ENCODE data around the gene PIP5K1C. TPM values are rescaled to one million over a fixed set of nuclear protein-coding genes. Genes with fewer than 3 reads are reported as not detected.

Gene PIP5K1C
- total RNA-seq, 1 donor from 2014 or later, result 6.3 TPM

- H3K27me3 ChIP-seq (ENCODE audit: control insufficient read depth in 3 of 3, insufficient read depth in 3 of 3, low read length in 3 of 3), result no peaks in the 10 kb centered on the region
- H3K9me3 ChIP-seq (ENCODE audit: control insufficient read depth in 3 of 3, low read length in 3 of 3), result no peaks in the 10 kb centered on the region
- no peak overlapping the region for H3K4me3 ChIP-seq (ENCODE audit: low read length in 3 of 3)
- no peak overlapping the region for H3K27ac ChIP-seq (ENCODE audit: low read depth, low read length)
- peaks cover 0 to 11% (median under 1%) of the 10 kb centered on the region in 3 donors for H3K36me3 ChIP-seq (ENCODE audit: control insufficient read depth in 3 of 3, insufficient read depth in 3 of 3, low read length in 3 of 3)
- H3K9ac ChIP-seq (ENCODE audit: low read depth in 1 of 3, low read length in 3 of 3), result no peak overlapping the region
- peaks cover 0 to 7% (median 5%) of the 10 kb centered on the region in 3 donors for H3K4me1 ChIP-seq (ENCODE audit: control insufficient read depth in 3 of 3, insufficient read depth in 3 of 3, low read length in 3 of 3)
These were observed 21.1 kb downstream of the PIP5K1C start for GRCh38 chr19:3679138-3679537.

GRCh38 chr19:3678188-3678587 lies 22.1 kb downstream of the PIP5K1C start:
- Histone ChIP-seq H3K27ac (ENCODE audit: low read depth, low read length) (no peak overlapping the region), H3K9me3 (ENCODE audit: control insufficient read depth in 3 of 3, low read length in 3 of 3) (no peaks in the 10 kb centered on the region), H3K9ac (ENCODE audit: low read depth in 1 of 3, low read length in 3 of 3) (no peak overlapping the region), H3K4me3 (ENCODE audit: low read length in 3 of 3) (no peak overlapping the region), H3K27me3 (ENCODE audit: control insufficient read depth in 3 of 3, insufficient read depth in 3 of 3, low read length in 3 of 3) (no peaks in the 10 kb centered on the region), H3K4me1 (ENCODE audit: control insufficient read depth in 3 of 3, insufficient read depth in 3 of 3, low read length in 3 of 3) (peaks cover 0 to 3% (median 3%) of the 10 kb centered on the region in 3 donors), H3K36me3 (ENCODE audit: control insufficient read depth in 3 of 3, insufficient read depth in 3 of 3, low read length in 3 of 3) (peaks cover 0 to 8% (median 0%) of the 10 kb centered on the region in 3 donors)

GRCh38 chr19:3674784-3675543 lies 25.3 kb downstream of the PIP5K1C start:
- Histone ChIP-seq H3K36me3 (ENCODE audit: control insufficient read depth in 3 of 3, insufficient read depth in 3 of 3, low read length in 3 of 3) (peaks cover 0 to 8% (median 0%) of the 10 kb centered on the region in 3 donors), H3K27ac (ENCODE audit: low read depth, low read length) (no peak overlapping the region), H3K9ac (ENCODE audit: low read depth in 1 of 3, low read length in 3 of 3) (no peak overlapping the region), H3K9me3 (ENCODE audit: control insufficient read depth in 3 of 3, low read length in 3 of 3) (no peaks in the 10 kb centered on the region), H3K4me1 (ENCODE audit: control insufficient read depth in 3 of 3, insufficient read depth in 3 of 3, low read length in 3 of 3) (peaks cover 22 to 27% (median 25%) of the 10 kb centered on the region in 3 donors), H3K4me3 (ENCODE audit: low read length in 3 of 3) (no peak overlapping the region), H3K27me3 (ENCODE audit: control insufficient read depth in 3 of 3, insufficient read depth in 3 of 3, low read length in 3 of 3) (no peaks in the 10 kb centered on the region)

- H3K27me3 ChIP-seq (ENCODE audit: control insufficient read depth in 3 of 3, insufficient read depth in 3 of 3, low read length in 3 of 3), result no peaks in the 10 kb centered on the region
- peaks cover 0 to 5% (median 0%) of the 10 kb centered on the region in 3 donors for H3K36me3 ChIP-seq (ENCODE audit: control insufficient read depth in 3 of 3, insufficient read depth in 3 of 3, low read length in 3 of 3)
- H3K9ac ChIP-seq (ENCODE audit: low read depth in 1 of 3, low read length in 3 of 3), result no peak overlapping the region
- H3K27ac ChIP-seq (ENCODE audit: low read depth, low read length), result no peak overlapping the region
- H3K4me3 ChIP-seq (ENCODE audit: low read length in 3 of 3), result no peak overlapping the region
- H3K4me1 ChIP-seq (ENCODE audit: control insufficient read depth in 3 of 3, insufficient read depth in 3 of 3, low read length in 3 of 3), result peaks cover 28 to 35% (median 33%) of the 10 kb centered on the region in 3 donors
- H3K9me3 ChIP-seq (ENCODE audit: control insufficient read depth in 3 of 3, low read length in 3 of 3), result no peaks in the 10 kb centered on the region
These were observed 26.5 kb downstream of the PIP5K1C start for GRCh38 chr19:3673506-3674439.

GRCh38 chr19:3672993-3673392 lies 27.3 kb downstream of the PIP5K1C start:
- peaks cover 28 to 40% (median 38%) of the 10 kb centered on the region in 3 donors for H3K4me1 ChIP-seq (ENCODE audit: control insufficient read depth in 3 of 3, insufficient read depth in 3 of 3, low read length in 3 of 3)

GRCh38 chr19:3672575-3672948 lies 27.7 kb downstream of the PIP5K1C start:
- Histone ChIP-seq H3K9ac (ENCODE audit: low read depth in 1 of 3, low read length in 3 of 3) (peak overlapping the region in 1 of 3 donors; percentile 81), H3K27ac (ENCODE audit: low read depth, low read length) (peak overlapping the region; percentile 86), H3K4me3 (ENCODE audit: low read length in 3 of 3) (no peak overlapping the region), H3K27me3 (ENCODE audit: control insufficient read depth in 3 of 3, insufficient read depth in 3 of 3, low read length in 3 of 3) (no peaks in the 10 kb centered on the region), H3K9me3 (ENCODE audit: control insufficient read depth in 3 of 3, low read length in 3 of 3) (no peaks in the 10 kb centered on the region), H3K36me3 (ENCODE audit: control insufficient read depth in 3 of 3, insufficient read depth in 3 of 3, low read length in 3 of 3) (peaks cover 0 to 5% (median 0%) of the 10 kb centered on the region in 3 donors), H3K4me1 (ENCODE audit: control insufficient read depth in 3 of 3, insufficient read depth in 3 of 3, low read length in 3 of 3) (peaks cover 28 to 40% (median 38%) of the 10 kb centered on the region in 3 donors)

More at GRCh38 chr19:3672993-3673392, 27.3 kb downstream of the PIP5K1C start:
- H3K36me3 ChIP-seq (ENCODE audit: control insufficient read depth in 3 of 3, insufficient read depth in 3 of 3, low read length in 3 of 3), result peaks cover 0 to 5% (median 0%) of the 10 kb centered on the region in 3 donors
- H3K9me3 ChIP-seq (ENCODE audit: control insufficient read depth in 3 of 3, low read length in 3 of 3), result no peaks in the 10 kb centered on the region
- no peaks in the 10 kb centered on the region for H3K27me3 ChIP-seq (ENCODE audit: control insufficient read depth in 3 of 3, insufficient read depth in 3 of 3, low read length in 3 of 3)
- no peak overlapping the region for H3K4me3 ChIP-seq (ENCODE audit: low read length in 3 of 3)
- no peak overlapping the region for H3K27ac ChIP-seq (ENCODE audit: low read depth, low read length)
- H3K9ac ChIP-seq (ENCODE audit: low read depth in 1 of 3, low read length in 3 of 3), result no peak overlapping the region

GRCh38 chr19:3671680-3672574 lies 28.3 kb downstream of the PIP5K1C start:
- peaks cover 0 to 5% (median 0%) of the 10 kb centered on the region in 3 donors for H3K36me3 ChIP-seq (ENCODE audit: control insufficient read depth in 3 of 3, insufficient read depth in 3 of 3, low read length in 3 of 3)
- peaks cover 28 to 40% (median 40%) of the 10 kb centered on the region in 3 donors for H3K4me1 ChIP-seq (ENCODE audit: control insufficient read depth in 3 of 3, insufficient read depth in 3 of 3, low read length in 3 of 3)
- no peaks in the 10 kb centered on the region for H3K9me3 ChIP-seq (ENCODE audit: control insufficient read depth in 3 of 3, low read length in 3 of 3)
- H3K27me3 ChIP-seq (ENCODE audit: control insufficient read depth in 3 of 3, insufficient read depth in 3 of 3, low read length in 3 of 3), result no peaks in the 10 kb centered on the region
- peak overlapping the region; percentile 77 to 81 (median 79) for H3K9ac ChIP-seq (ENCODE audit: low read depth in 1 of 3, low read length in 3 of 3)
- peak overlapping the region; percentile 86 for H3K27ac ChIP-seq (ENCODE audit: low read depth, low read length)
- H3K4me3 ChIP-seq (ENCODE audit: low read length in 3 of 3), result peak overlapping the region in 1 of 3 donors; percentile 29

- peak overlapping the region in 2 of 3 donors; percentile 48 to 60 for H3K4me3 ChIP-seq (ENCODE audit: low read length in 3 of 3)
- peak overlapping the region; percentile 77 to 81 (median 79) for H3K9ac ChIP-seq (ENCODE audit: low read depth in 1 of 3, low read length in 3 of 3)
- no peaks in the 10 kb centered on the region for H3K27me3 ChIP-seq (ENCODE audit: control insufficient read depth in 3 of 3, insufficient read depth in 3 of 3, low read length in 3 of 3)
- peaks cover 31 to 45% (median 42%) of the 10 kb centered on the region in 3 donors for H3K4me1 ChIP-seq (ENCODE audit: control insufficient read depth in 3 of 3, insufficient read depth in 3 of 3, low read length in 3 of 3)
- peaks cover 0 to 11% (median 5%) of the 10 kb centered on the region in 3 donors for H3K36me3 ChIP-seq (ENCODE audit: control insufficient read depth in 3 of 3, insufficient read depth in 3 of 3, low read length in 3 of 3)
- no peaks in the 10 kb centered on the region for H3K9me3 ChIP-seq (ENCODE audit: control insufficient read depth in 3 of 3, low read length in 3 of 3)
- peak overlapping the region; percentile 86 for H3K27ac ChIP-seq (ENCODE audit: low read depth, low read length)
These were observed 29.2 kb downstream of the PIP5K1C start for GRCh38 chr19:3670796-3671679.

All from skeletal muscle tissue (tissue), 4 donors.